NCI-H748 treated with DMSO at 0.1 percent for 48 hours (cell line): ENCODE measurements around the gene THSD4.

ENCODE experiments used
- DNase-seq: peaks from one replicate; lab custom pipeline; 2025; lab: John Stamatoyannopoulos, UW

THSD4 gene

GRCh38 chr15:71501344-71502076 lies 386.2 kb downstream of the THSD4 start:
- no peak for DNase-seq

DNA sequence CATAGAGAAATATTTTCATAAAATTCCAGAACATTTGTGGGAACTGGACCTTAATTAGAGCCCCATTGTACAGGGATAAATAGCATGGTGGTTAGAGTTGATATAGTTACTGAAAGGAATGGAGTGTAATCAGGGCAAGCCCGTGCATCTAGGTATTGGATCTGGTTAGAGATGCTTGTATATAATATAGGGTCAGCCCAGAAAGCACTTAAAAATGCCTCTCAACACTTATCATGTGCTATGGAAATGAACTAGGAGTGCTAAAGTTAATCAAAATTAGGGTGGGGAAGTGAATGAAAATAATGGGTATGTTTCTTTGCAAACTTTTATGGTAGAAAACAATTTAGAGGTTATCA lies 386.8 kb downstream of the THSD4 start:
- DNase-seq: no peak

DNA sequence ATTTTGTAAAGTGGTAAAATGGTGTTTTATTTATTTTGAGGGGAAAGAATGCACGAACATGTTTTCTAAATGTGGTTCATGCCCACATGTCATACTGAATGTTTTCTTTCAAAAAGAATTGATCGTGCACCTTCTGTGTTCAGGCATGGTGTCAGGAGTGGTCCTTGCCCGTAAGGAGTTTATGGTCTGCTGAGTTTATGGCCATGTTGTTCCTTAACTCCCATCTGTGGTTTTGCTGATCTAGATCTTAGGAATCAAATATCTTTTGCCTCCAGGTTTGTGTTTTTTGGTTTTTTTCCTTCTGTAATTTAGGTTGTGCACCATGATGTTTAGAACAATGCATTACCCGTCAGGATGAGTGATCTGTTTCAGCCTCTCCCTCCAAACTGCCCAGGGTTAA lies 390.7 kb downstream of the THSD4 start:
- DNase-seq: no peak

DNA sequence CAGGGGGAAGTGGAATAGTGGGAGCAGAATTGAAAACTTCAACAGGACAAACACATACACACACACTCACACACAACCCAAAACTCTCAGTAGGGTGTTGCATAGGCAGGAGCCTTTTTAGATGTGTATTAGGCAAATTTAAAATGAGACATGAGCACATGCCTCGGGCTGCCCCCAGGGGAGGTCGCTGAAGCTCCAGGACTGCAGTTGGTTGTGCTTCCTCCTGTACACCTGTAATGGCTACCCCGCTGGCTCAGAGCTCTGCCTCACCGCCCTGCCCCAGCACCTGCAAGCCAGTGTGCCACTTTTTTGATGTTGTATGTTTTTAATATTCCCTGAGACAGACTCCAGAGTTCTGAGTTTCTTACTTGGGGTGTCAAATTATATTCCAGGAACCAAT lies 391.7 kb downstream of the THSD4 start:
- DNase-seq: no peak

GRCh38 chr15:71508081-71508682 lies 392.9 kb downstream of the THSD4 start:
- DNase-seq: no peak

- no peak for DNase-seq
Observed at GRCh38 chr15:71509139-71509538, 393.9 kb downstream of the THSD4 start.

- DNase-seq: no peak
Observed at GRCh38 chr15:71510763-71511162, 395.5 kb downstream of the THSD4 start.

DNA sequence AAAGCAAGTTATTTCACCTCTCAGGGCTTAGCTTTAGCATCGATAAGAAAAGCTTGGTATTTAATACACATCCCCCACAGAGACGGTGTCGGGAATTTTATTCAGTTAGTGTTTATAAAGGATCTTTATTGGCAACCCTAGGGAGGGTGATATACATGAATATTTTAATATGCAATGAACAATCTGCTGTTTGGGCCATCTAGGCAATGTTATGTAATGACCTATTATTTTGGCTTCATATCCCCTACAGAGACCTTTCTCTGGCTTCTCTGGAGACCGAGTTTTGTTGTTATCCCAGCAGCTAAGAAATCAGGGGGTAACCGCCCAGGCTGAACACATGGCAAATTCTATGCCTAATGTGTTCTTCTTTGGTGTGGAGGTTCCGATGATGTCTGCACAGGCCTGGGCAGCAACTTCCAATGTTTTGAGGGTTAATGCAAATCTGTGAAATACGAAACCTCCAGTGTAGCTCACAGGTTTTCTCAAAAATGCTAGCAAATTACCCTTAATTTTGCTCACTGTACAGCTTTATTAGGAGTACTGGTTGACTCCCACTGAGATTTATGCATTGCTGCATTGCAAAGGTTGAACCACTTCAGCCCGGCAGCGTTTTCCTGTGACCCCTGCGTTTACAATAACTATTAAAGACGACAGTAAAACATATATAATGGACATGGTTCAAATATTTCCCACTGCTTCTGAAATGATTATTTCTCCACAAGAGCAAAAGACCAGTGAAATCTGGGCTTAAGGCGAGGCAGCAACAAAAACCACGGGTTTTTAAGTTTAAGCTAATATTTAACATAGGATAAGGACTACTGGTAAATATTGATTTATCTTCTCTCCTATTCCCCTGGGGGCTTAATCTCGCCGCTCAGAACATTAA lies 396.8 kb downstream of the THSD4 start:
- peak; percentile 79 for DNase-seq

DNA sequence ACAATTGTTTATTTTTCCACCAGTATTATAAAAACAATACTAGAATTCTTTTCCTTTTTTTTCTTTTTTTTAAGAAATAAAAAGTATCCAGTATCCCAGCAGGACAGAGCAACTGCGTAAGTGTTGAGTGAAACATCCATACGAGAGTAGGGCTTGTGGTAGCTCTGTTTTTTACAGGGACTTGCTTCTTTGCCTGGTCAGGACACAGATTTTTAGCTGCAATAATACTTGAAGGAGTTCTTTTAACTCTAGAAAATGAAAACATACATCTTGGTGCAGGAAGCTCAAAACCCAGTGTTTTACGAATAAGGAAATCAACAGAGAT lies 397.4 kb downstream of the THSD4 start:
- no peak for DNase-seq

DNA sequence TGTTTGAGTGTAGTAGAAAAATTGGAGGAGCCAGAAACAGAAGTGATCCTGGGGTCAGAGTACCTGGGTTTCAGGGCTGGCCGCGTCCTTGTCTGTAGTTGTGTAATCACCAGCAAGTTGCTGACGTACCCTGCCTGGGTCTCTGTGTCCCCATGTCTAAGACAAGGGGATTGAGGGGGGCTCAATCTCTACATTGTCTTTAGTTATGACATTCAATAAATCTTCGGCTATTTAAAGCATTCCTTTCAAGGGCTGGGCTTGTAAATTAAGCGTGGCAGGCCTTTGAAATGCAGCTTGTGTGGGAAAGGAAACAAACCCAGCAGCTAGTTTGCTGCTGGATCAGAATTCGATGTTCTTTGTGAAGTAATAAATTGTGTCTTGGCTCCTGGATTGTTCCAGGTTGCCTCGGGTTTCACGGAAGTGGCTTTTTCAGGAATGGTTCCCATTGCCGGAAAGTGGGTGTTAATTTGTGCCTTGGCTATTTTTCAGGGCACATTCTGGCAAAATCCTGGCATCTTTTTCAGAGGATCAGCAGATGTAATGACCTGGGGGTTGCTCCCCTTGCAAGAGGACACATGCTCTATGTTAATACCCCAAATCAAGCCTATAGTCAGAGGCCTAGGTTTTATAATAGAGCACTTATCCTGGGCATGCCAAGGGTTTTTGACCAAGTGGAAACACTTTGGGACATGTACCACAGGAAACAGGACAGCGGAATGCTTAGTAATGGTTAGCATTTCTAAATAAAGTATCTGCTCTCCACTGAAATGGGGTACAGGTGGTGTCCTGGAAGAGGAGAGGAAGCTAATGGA lies 400.3 kb downstream of the THSD4 start:
- no peak for DNase-seq

GRCh38 chr15:71517751-71518150 lies 402.5 kb downstream of the THSD4 start:
- DNase-seq: no peak

GRCh38 chr15:71518661-71519060 lies 403.4 kb downstream of the THSD4 start:
- no peak for DNase-seq

GRCh38 chr15:71526060-71526820 lies 411.0 kb downstream of the THSD4 start:
- no peak for DNase-seq

- DNase-seq: no peak
Observed at GRCh38 chr15:71529361-71529760, 414.1 kb downstream of the THSD4 start.

GRCh38 chr15:71530116-71530515 lies 414.8 kb downstream of the THSD4 start:
- no peak for DNase-seq

DNA sequence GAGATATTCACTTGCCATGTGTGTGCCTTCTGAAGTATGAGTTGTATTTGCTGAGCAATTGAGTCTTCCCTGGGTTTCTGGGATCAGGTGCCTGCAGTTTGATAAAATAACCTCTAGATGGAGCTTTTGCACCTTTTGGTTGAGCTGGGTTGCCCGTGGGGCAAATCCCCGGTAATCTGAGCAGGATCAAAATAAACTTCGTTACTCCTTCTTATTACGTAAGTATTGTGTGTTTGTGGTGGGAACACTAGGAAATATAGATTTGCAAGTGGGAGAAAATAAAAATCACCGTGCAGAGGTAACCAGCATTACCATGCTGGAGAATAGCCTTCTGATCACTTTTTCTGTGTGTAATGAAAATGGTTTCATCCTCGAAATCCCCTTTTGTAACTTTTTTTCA lies 417.7 kb downstream of the THSD4 start:
- DNase-seq: peak; percentile 46

DNA sequence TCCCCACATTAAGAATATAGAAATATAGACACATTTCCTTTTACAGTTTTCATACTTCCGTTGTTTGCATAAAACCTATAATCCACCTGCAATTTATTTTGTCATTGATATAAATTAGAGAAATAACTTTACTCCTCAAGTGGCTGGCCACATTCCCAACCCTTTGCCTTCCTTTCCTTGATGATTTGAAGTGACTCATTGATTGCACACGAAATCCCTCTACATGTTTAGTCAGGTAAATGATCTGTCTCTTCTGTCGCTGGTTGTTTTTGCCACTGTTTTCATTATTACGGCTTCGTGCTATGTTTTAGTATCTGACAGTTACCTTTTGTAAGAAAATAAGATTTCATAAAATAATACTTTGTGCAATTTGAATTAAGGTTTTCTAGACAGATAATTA lies 422.9 kb downstream of the THSD4 start:
- no peak for DNase-seq

DNA sequence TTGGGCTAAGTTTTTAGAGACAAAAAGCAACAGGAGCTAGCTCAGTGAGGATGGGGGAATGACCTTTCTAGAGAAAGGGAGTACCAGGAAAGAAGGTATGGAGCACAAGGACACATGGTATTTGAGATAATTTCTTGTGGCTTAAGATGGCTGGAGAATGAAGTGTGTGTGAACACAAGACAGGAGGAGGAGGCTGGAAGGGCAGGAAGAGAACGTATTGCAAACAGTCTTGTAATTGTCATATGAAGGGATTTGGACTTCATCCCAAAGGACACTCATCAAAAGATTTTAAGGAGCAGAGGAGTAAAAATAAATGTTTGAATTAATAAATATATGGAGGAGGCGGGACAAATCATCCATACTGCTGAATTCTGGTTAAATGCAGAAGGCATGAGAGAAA lies 426.5 kb downstream of the THSD4 start:
- no peak for DNase-seq

- DNase-seq: no peak
Observed at GRCh38 chr15:71542836-71543235, 427.6 kb downstream of the THSD4 start.

DNA sequence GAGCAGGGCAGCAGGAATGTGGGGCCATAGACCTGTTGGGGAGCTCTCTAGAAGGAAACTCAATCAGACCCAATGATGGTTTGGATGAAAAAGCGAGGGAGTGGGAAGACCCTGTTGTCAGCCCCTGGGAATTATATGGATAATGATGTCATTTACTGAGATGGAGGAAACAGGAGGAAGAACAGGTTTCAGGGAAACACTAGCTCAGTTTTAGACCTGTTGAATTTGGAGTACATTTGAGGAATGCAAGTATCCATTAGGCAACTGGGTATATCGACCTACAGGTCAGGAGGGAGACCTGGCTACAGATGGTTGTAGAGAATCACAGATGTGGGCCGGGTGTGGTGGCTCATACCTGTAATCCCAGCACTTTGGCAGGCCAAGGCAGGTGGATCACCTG lies 428.1 kb downstream of the THSD4 start:
- no peak for DNase-seq

DNA sequence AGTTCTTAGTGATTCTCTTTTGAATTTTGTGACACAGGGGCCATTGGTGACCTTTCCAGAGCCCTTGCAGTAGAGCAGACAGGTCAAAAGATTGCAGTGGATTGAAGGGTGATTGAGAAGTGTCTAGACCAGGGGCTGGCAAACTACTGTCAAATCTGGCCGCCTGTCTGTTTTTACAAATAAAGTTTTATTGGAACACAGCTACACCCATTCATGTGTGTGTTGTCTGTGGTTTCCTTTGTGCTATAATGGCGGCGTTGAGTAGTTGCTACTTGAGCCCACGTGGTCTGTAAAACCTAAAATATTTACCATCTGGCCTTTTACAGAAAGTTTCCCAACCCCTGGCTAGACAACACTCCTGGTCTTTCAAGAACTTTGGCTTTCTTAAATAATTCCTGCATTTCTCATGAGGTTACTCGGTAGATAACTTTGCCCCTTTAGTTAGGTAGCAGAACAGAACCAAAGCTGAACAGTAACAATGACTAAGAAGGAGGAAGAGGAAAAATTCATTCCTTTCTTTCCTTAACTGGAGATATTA lies 430.0 kb downstream of the THSD4 start:
- DNase-seq: no peak
